Epithelial cell of proximal tubule (primary cell): ENCODE data around the gene AADAT. TPM values are rescaled to one million over a fixed set of nuclear protein-coding genes. Genes with fewer than 3 reads are reported as not detected.
A peak's percentile ranks its signal among the peaks of the same experiment; 100 is the strongest.
"Not testable (repeated sequence)": the region's sequence is repeated elsewhere in the genome, so short reads cannot be mapped to it uniquely, and the experiment has no call there.

Experiments used
- DNase-seq: peaks from one replicate; pipeline ENCODE4 v3.0.0-alpha.2; 2011; ENCODE audit warnings: low read depth
- H3K4me3 ChIP-seq: 2 replicates; pipeline ENCODE4 v1.5.1; 2011; ENCODE audit warnings: low read depth, mild to moderate bottlenecking, low read length
- total RNA-seq: library from RNA; depleted of rRNA; stranded (reverse); fragments of >200 nt; gene quantifications from 2 replicates; pipeline ENCODE4 v1.2.3, GENCODE V29; 2015
- TF ChIP-seq, protein P1 (sequence below): conservative IDR thresholded peaks from 2 replicates; pipeline ENCODE4 v1.5.1; 2012; ENCODE audit warnings: low read depth, mild to moderate bottlenecking, low read length

Gene AADAT
- total RNA-seq, 1 donor from 2014 or later, result 17.4 TPM

DNA sequence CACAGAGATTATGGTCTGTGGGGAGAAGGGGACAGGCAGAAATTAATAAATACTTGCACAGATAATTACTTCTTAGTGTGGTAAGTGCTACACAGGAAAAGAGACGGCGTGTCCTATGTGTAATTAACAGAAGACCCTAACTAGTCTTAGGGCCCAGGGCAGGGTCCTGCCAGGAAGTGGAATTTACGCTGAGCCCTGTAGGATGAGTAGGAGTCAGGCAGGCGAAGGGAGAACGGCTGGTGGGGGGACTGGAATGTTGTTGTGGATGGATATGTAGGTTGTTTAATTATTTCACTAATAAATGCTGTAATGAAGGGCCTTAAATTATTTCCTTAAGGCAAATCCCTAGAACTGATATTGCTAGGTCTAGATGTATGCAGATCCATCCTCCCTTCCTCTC lies 36.8 kb downstream of the AADAT start:
- DNase-seq, result no peak
- TF ChIP-seq, protein P1, sequence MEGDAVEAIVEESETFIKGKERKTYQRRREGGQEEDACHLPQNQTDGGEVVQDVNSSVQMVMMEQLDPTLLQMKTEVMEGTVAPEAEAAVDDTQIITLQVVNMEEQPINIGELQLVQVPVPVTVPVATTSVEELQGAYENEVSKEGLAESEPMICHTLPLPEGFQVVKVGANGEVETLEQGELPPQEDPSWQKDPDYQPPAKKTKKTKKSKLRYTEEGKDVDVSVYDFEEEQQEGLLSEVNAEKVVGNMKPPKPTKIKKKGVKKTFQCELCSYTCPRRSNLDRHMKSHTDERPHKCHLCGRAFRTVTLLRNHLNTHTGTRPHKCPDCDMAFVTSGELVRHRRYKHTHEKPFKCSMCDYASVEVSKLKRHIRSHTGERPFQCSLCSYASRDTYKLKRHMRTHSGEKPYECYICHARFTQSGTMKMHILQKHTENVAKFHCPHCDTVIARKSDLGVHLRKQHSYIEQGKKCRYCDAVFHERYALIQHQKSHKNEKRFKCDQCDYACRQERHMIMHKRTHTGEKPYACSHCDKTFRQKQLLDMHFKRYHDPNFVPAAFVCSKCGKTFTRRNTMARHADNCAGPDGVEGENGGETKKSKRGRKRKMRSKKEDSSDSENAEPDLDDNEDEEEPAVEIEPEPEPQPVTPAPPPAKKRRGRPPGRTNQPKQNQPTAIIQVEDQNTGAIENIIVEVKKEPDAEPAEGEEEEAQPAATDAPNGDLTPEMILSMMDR, result no peak
- H3K4me3 ChIP-seq, result no peak overlapping the region

DNA sequence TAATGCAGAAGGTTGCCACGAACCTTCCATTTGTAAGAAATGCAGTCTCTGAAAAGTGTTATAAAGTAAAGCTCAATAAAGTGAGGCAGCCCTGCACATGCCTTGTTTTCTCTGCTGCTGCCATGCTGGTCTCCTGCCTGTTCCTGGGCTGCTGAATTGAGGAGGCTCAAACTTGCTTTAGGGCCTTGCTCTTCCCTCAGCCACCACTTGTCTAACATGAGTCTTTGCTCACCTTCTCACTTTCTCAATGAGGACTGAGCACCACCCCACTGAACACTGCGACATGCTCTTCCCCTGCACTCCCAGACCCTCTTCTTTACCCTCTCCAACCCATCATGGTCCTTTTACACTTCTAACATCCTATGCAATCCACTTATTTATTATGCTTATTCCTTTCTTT lies 38.4 kb downstream of the AADAT start:
- TF ChIP-seq, protein P1, result no peak
- H3K4me3 ChIP-seq, result no peak overlapping the region
- no peak for DNase-seq

DNA sequence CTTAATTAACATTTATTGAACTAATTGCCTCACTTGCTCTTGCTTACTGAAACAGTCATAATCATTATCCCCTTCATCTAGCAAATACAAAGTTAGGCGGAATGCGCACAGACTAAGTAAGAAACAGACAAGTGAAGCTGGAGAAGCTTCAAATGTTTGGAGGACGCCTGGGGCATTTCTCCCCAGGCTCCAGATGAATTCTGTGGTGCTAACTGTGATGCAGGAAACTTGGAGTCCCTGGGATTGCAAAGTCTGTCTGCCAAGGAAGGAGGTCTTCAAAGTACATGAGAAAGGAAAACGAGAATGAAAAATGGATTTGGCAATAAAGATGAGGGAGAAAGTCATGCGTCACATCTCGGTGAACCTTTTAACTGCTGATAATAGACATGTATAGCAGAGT lies 40.0 kb downstream of the AADAT start:
- TF ChIP-seq, protein P1, result no peak

DNA sequence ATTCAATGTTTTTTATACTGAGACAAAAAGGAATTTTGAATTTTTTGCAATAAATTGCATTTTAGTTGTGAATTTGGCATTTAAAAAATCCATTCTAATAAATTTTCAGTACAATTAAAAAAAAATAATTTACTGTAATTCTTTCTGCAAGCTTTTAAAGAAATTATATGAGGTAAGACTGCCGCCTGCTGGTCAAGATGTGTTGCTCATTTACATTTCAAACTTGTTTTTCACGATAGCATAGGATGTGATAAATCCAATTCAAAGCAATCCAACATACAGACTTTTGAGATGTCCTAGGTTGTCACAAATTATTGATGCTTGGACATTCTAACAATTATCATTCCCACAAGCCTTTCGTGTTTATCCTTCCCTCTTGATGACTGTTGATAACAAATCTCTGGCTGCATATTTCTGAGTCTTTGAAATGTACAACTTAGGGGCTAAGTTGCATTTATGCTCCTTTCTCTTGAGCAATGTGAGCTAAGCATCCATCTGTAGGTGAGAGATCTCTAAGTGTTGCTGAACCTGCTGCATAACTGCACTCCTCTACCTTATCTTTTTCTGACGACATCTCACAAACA lies 41.9 kb downstream of the AADAT start:
- TF ChIP-seq, protein P1, result peak; percentile 75
- no peak overlapping the region for H3K4me3 ChIP-seq
- no peak for DNase-seq

More for the DNA sequence above, 40.0 kb downstream of the AADAT start:
- no peak overlapping the region for H3K4me3 ChIP-seq
- no peak for DNase-seq

DNA sequence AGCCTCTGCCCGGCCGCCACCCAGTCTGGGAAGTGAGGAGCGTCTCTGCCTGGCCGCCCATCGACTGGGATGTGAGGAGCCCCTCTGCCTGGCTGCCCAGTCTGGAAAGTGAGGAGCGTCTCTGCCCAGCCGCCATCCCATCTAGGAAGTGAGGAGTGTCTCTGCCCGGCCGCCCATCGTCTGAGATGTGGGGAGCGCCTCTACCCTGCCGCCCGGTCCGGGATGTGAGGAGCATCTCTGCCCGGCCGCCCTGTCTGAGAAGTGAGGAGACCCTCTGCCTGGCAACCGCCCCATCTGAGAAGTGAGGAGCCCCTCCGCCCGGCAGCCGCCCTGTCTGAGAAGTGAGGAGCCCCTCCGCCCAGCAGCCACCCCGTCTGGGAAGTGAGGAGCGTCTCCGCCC lies 43.6 kb downstream of the AADAT start:
- H3K4me3 ChIP-seq, DNase-seq: not testable (repeated sequence)

DNA sequence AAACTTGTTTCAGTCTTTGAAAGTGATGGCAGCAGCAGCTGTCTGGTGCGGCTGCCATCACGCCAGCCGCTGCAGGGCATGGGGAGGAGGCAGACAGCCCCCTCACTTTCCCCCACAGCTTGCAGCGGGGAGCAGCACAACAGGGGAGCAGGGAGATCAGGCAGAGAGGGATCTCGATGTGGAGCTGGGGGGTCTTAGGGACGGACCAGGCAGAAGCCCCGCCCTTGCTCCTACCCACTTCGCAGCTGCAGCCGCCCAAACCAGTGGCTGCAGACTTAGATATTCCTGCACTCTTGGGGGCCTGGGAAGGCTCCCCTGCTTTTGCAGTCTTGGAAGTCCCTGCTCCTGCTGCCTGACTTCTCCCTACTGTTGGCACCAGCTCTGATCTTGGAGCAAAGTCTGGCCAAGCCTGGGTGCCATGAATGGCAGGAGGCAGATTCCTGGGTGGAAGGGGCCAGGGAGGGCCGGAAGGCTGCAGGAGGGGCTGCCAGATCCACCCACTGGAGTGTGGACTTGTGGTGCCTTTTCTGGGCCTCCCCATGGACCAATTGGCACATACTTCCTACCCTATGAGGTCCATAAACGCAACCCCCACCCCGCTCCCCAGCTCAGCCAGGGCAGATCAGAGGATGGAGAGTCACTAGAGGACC lies 49.6 kb downstream of the AADAT start:
- TF ChIP-seq, protein P1, result no peak
- DNase-seq, result no peak
- no peak overlapping the region for H3K4me3 ChIP-seq

DNA sequence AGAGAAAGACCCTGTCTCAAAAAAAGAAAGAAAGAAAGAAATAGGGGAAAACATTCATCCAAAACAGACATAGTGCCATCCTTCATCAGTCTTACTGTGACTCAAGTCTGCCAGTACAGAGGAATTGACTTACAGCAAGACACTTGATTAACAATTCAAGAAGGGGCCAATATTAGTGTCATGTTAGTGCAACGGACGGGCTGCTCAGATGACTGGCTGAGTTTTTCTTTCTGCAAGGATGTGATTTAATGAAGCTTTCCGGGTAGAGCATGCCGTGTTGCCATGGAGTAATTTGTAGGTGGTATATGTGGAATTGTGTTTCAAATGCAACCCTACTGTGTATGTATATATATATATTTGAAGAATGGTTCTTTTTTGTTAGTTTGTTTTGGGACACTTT lies 51.0 kb downstream of the AADAT start:
- no peak overlapping the region for H3K4me3 ChIP-seq
- no peak for DNase-seq
- TF ChIP-seq, protein P1, result no peak
